Right lobe of liver (tissue), 6 donors: ENCODE data around the gene METAP1D. TPM values are rescaled to one million over a fixed set of nuclear protein-coding genes. Genes with fewer than 3 reads are reported as not detected.

Source experiments
- ATAC-seq, 4 donors: fragments of 200-7000 bp; cut with Tn5 transposase; one replicate each; pipeline ENCODE4 v1.9.1; 2020; ENCODE audit warnings: mild to moderate bottlenecking in 4 of 4, moderate library complexity in 4 of 4
- DNase-seq, 3 donors: peaks; one replicate each; pipeline ENCODE4 v3.0.0-alpha.2; 2020
- H3K27ac ChIP-seq, 3 donors: fragments of 200-600 bp; one replicate each; pipeline ENCODE4 v1.8.0; 2022
- H3K27me3 ChIP-seq, 2 donors: fragments of 200-600 bp; one replicate each; pipeline ENCODE4 v1.8.0; 2022
- H3K36me3 ChIP-seq, 4 donors: fragments of 200-600 bp; sonication (generic) in 1 of 4; one replicate each; pipeline versions ENCODE4 v1.5.1 to v1.8.0; 2017 to 2022; ENCODE audit warnings: control low read depth in 1 of 4
- H3K4me1 ChIP-seq, 4 donors: fragments of 200-600 bp; sonication (generic) in 1 of 4; one replicate each; pipeline versions ENCODE4 v1.5.1 to v1.8.0; 2017 to 2022; ENCODE audit warnings: control low read depth in 1 of 4
- H3K4me3 ChIP-seq, 3 donors: fragments of 200-600 bp; one replicate each; pipeline ENCODE4 v1.8.0; 2022
- H3K9me3 ChIP-seq, 4 donors: fragments of 200-600 bp; sonication (generic) in 1 of 4; one replicate each; pipeline versions ENCODE4 v1.5.1 to v1.8.0; 2017 to 2022; ENCODE audit warnings: control low read depth in 1 of 4
- POLR2A ChIP-seq: fragments of 450-650 bp; IDR thresholded peaks from one replicate; pipeline ENCODE4 v1.6.1; 2017; ENCODE audit warnings: antibody characterized with exemption, mild to moderate bottlenecking
- WGBS: methylation state at CpG from one replicate; pipeline ENCODE4 v1.1.6; 2018; ENCODE audit warnings: low coverage, low lambda C conversion rate; ENCODE audit not compliant: insufficient coverage; ENCODE audit errors: missing lambda C conversion rate; 5-methylcytosine and 5-hydroxymethylcytosine counted together
- intact Hi-C, 2 donors: fragments of 100-400 bp; cut with DNase I; formaldehyde crosslinking; loops; one replicate each; pipeline versions ENCODE4 v1.11.2 to v1.14.1; 2022
- total RNA-seq, 6 experiments: library from RNA; depleted of rRNA in 2 of 6; stranded (reverse); fragments of >200 nt in 2 of 6; fragmentation: NEBNext Ultra II Directional in 3 of 6; extraction: Animal tissue kit (Norgen Biotek cat#: 25700) in 3 of 6; gene quantifications; one replicate each; pipeline versions ENCODE4 v1.1.0 to v1.2.4, GENCODE V29; 2016 to 2023
- TF ChIP-seq, protein P1 (sequence below), 4 donors: fragments of 200-600 bp in 3 of 4; fragments of 450-650 bp in 1 of 4; IDR thresholded peaks; one replicate each; pipeline versions ENCODE4 v1.5.1 to v1.8.0; 2016 to 2022; ENCODE audit warnings: antibody characterized with exemption in 4 of 4, mild to moderate bottlenecking in 2 of 4
- donor health status: DM: no; HTN: yes; CAD: no.
- donor health status: DM: no; HTN: no; CAD: no.
- donor health status: DM: no; HTN: no; CAD: no.
- donor health status: DM: no; HTN: yes; CAD: no.
- donor health status: DM: no; HTN: yes; CAD: no.

Gene METAP1D
- total RNA-seq, 6 experiments from 2014 or later, result 2.4 to 8.2 (median 4.6) TPM

- WGBS, result 68% methylated on average over 3 of the region's 3 CpGs
- TF ChIP-seq, protein P1, sequence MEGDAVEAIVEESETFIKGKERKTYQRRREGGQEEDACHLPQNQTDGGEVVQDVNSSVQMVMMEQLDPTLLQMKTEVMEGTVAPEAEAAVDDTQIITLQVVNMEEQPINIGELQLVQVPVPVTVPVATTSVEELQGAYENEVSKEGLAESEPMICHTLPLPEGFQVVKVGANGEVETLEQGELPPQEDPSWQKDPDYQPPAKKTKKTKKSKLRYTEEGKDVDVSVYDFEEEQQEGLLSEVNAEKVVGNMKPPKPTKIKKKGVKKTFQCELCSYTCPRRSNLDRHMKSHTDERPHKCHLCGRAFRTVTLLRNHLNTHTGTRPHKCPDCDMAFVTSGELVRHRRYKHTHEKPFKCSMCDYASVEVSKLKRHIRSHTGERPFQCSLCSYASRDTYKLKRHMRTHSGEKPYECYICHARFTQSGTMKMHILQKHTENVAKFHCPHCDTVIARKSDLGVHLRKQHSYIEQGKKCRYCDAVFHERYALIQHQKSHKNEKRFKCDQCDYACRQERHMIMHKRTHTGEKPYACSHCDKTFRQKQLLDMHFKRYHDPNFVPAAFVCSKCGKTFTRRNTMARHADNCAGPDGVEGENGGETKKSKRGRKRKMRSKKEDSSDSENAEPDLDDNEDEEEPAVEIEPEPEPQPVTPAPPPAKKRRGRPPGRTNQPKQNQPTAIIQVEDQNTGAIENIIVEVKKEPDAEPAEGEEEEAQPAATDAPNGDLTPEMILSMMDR (IDR thresholded peaks at IDR 0.05), result no peak
- TF ChIP-seq POLR2A, result no peak
- Histone ChIP-seq H3K27me3 (peaks cover 0 to 8% of the 10 kb centered on the region in 2 donors), H3K4me3 (no peak overlapping the region), H3K27ac (no peak overlapping the region), H3K36me3 (no peaks in the 10 kb centered on the region), H3K4me1 (no peaks in the 10 kb centered on the region), H3K9me3 (no peaks in the 10 kb centered on the region)
- ATAC-seq (no peak), DNase-seq (no peak)
- intact Hi-C loops, result no loop called here
These were observed 114.8 kb downstream of the METAP1D start for GRCh38 chr2:172114579-172114978.

DNA sequence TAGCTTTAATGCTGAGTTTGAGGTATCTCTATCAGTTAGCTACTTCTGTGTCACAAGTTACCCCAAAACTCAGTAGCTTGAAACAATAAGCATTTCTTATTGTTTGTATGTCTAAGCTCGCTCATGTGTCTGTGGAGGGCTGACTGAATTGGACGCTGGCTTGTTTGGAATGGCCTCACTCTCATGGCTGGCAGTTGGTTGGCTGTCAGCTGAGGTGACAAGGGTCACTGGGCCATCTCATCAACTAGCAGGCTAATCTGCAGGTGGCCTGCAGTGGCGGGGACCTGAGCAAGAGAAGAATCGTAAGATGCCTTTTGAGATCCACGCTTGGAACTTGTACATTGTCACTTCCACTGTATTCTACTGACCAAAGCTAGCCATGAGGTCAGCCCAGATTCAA lies 116.4 kb downstream of the METAP1D start:
- DNase-seq (no peak), ATAC-seq (no peak)
- intact Hi-C loops, result no loop called here
- H3K27ac ChIP-seq, result no peak overlapping the region
- WGBS, result 73% methylated on average over 3 of the region's 5 CpGs
- TF ChIP-seq, protein P1 (IDR thresholded peaks at IDR 0.05), result no peak
- no peak for TF ChIP-seq POLR2A
- no peaks in the 10 kb centered on the region for H3K27me3 ChIP-seq
- no peaks in the 10 kb centered on the region for H3K36me3 ChIP-seq
- no peaks in the 10 kb centered on the region for H3K9me3 ChIP-seq
- H3K4me1 ChIP-seq, result no peaks in the 10 kb centered on the region
- no peak overlapping the region for H3K4me3 ChIP-seq

GRCh38 chr2:172119089-172119488 lies 119.3 kb downstream of the METAP1D start:
- intact Hi-C loops, result no loop called here
- TF ChIP-seq POLR2A, result no peak
- TF ChIP-seq, protein P1 (IDR thresholded peaks at IDR 0.05), result no peak
- H3K4me3 ChIP-seq, result no peak overlapping the region
- no peaks in the 10 kb centered on the region for H3K9me3 ChIP-seq
- no peaks in the 10 kb centered on the region for H3K4me1 ChIP-seq
- H3K27ac ChIP-seq, result no peak overlapping the region
- H3K36me3 ChIP-seq, result no peaks in the 10 kb centered on the region
- ATAC-seq, result no peak
- no peak for DNase-seq
- H3K27me3 ChIP-seq, result no peaks in the 10 kb centered on the region

- WGBS, result 42% methylated on average over 2 of the region's 2 CpGs
- Histone ChIP-seq H3K9me3 (no peaks in the 10 kb centered on the region), H3K27ac (no peak overlapping the region), H3K27me3 (no peaks in the 10 kb centered on the region), H3K4me3 (no peak overlapping the region), H3K36me3 (no peaks in the 10 kb centered on the region), H3K4me1 (no peaks in the 10 kb centered on the region)
- intact Hi-C loops, result no loop called here
- ATAC-seq (no peak), DNase-seq (no peak)
- TF ChIP-seq, protein P1 (IDR thresholded peaks at IDR 0.05), result no peak
- TF ChIP-seq POLR2A, result no peak
These were observed 120.4 kb downstream of the METAP1D start for GRCh38 chr2:172120118-172120517.

- intact Hi-C loops, result no loop called here
- H3K9me3 ChIP-seq, result no peaks in the 10 kb centered on the region
- no peak for ATAC-seq
These were observed 128.7 kb downstream of the METAP1D start for GRCh38 chr2:172128484-172128883.

More at GRCh38 chr2:172128484-172128883, 128.7 kb downstream of the METAP1D start:
- Histone ChIP-seq H3K4me1 (no peaks in the 10 kb centered on the region), H3K27me3 (no peaks in the 10 kb centered on the region), H3K4me3 (no peak overlapping the region), H3K27ac (no peak overlapping the region), H3K36me3 (no peaks in the 10 kb centered on the region)
- TF ChIP-seq, protein P1 (IDR thresholded peaks at IDR 0.05), result no peak
- no peak for TF ChIP-seq POLR2A
- no peak for DNase-seq
